Measurements from ENCODE around the gene MAP2K4. TPM values are rescaled to one million over a fixed set of nuclear protein-coding genes. Genes with fewer than 3 reads are reported as not detected.
"Not testable (repeated sequence)": the region's sequence is repeated elsewhere in the genome, so short reads cannot be mapped to it uniquely, and the experiment has no call there.

The MAP2K4 gene
- total and polyA plus RNA-seq, 2 of the 13 experiments (the other 11 are each of a cell fraction or from before 2014, with no cell fraction given) = 21.5 to 35.6 TPM

- TF ChIP-seq, protein P1, sequence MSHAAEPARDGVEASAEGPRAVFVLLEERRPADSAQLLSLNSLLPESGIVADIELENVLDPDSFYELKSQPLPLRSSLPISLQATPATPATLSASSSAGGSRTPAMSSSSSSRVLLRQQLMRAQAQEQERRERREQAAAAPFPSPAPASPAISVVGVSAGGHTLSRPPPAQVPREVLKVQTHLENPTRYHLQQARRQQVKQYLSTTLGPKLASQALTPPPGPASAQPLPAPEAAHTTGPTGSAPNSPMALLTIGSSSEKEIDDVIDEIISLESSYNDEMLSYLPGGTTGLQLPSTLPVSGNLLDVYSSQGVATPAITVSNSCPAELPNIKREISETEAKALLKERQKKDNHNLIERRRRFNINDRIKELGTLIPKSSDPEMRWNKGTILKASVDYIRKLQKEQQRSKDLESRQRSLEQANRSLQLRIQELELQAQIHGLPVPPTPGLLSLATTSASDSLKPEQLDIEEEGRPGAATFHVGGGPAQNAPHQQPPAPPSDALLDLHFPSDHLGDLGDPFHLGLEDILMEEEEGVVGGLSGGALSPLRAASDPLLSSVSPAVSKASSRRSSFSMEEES (CRISPR knock-in tag; IDR thresholded peaks at IDR 0.05) = no peak
- TF ChIP-seq KAT8 (CRISPR knock-in tag; IDR thresholded peaks at IDR 0.05) = 0 out of 2 replicates have a peak, but pooled peaks have one; percentile 19
- TF ChIP-seq ZFP82 (CRISPR knock-in tag; IDR thresholded peaks at IDR 0.05; ENCODE audit: borderline replicate concordance) = no peak
- TF ChIP-seq ZNF792 (CRISPR knock-in tag; IDR thresholded peaks at IDR 0.05) = peak; percentile 70; the same call in 1 of the 2 replicates
- TF ChIP-seq ASH2L (IDR thresholded peaks at IDR 0.05; ENCODE audit: insufficient read length, low read depth, low read length) = peak; percentile 75
- TF ChIP-seq ZNF709 (CRISPR knock-in tag; IDR thresholded peaks at IDR 0.05) = 0 out of 2 replicates have a peak, but pooled peaks have one; percentile 40
- TF ChIP-seq ZNF138 (CRISPR knock-in tag; IDR thresholded peaks at IDR 0.05; ENCODE audit: low read depth) = no peak
- TF ChIP-seq ZBTB7A (CRISPR knock-in tag; IDR thresholded peaks at IDR 0.05) = no peak
Measured at GRCh38 chr17:12020642-12021622, at the start of gene MAP2K4 (continued).

- H3K36me3 ChIP-seq (replicated peaks in 1 of 2; ENCODE audit: control insufficient read depth in 1 of 2, insufficient read depth in 2 of 2, low read length in 2 of 2); H3K4me1 ChIP-seq (ENCODE audit: insufficient read depth, low read length); H3K79me2 ChIP-seq (ENCODE audit: insufficient read depth, low read length); H3K9me3 ChIP-seq (ENCODE audit: low read length); FAIRE-seq; DNase-seq (ENCODE audit: low spot score); H4K20me1 ChIP-seq (ENCODE audit: insufficient read depth, low read length); H3K9ac ChIP-seq (ENCODE audit: insufficient read depth, low read depth, low read length); intact Hi-C loops (cut with micrococcal nuclease; ENCODE audit: unreplicated experiment); CTCF ChIA-PET (ENCODE audit: low intra/inter-chr PET ratio, low total read pairs); H3K4me2 ChIP-seq (ENCODE audit: low read depth, low read length); H3K27me3 ChIP-seq (ENCODE audit: control insufficient read depth in 1 of 2, insufficient read depth in 2 of 2, low read length in 2 of 2); H3K27ac ChIP-seq (ENCODE audit: extremely low read length, insufficient read depth, low read length); ATAC-seq; BruUV-seq (replicated peaks); POLR2A ChIA-PET; H2AFZ ChIP-seq (ENCODE audit: low read length); in situ Hi-C loops (cut with HindIII; ENCODE audit: extremely low pct_ligation_motif_present, low pct_unique_long_range_greater_than_20kb); H3K4me3 ChIP-seq (replicated peaks in 1 of 3; ENCODE audit: insufficient read depth in 1 of 3, low read depth in 2 of 3, low read length in 3 of 3): not testable (repeated sequence)
- WGBS (ENCODE audit: low lambda C conversion rate) = 61% methylated on average over 19 of the region's 19 CpGs
Measured at GRCh38 chr17:11972741-11973140, 47.9 kb upstream of the MAP2K4 start.
